GM10248 (cell line): ENCODE measurements around the gene CFI.

Source experiments
- CTCF ChIA-PET: fragments of 300-600 bp; sonication (Branson Sonifier 250); formaldehyde crosslinking; extraction: SDS; loops from one replicate; lab custom pipeline; 2021; ENCODE audit warnings: antibody characterized with exemption; lab: Yijun Ruan, JAX
- POLR2A ChIA-PET: fragments of 350-650 bp; sonication (Branson Sonifier 250); formaldehyde crosslinking; extraction: SDS; loops from one replicate; lab custom pipeline; 2020; ENCODE audit warnings: antibody characterized with exemption; lab: Yijun Ruan, JAX
- DNase-seq: peaks from one replicate; pipeline ENCODE4 v3.0.0; 2012; ENCODE audit errors: extremely low spot score
- CTCF ChIP-seq: IDR thresholded peaks from 2 replicates; pipeline ENCODE4 v1.5.1; 2012; ENCODE audit warnings: mild to moderate bottlenecking, low read depth; ENCODE audit errors: extremely low read depth, missing control alignments, control extremely low read depth

Gene CFI

DNA sequence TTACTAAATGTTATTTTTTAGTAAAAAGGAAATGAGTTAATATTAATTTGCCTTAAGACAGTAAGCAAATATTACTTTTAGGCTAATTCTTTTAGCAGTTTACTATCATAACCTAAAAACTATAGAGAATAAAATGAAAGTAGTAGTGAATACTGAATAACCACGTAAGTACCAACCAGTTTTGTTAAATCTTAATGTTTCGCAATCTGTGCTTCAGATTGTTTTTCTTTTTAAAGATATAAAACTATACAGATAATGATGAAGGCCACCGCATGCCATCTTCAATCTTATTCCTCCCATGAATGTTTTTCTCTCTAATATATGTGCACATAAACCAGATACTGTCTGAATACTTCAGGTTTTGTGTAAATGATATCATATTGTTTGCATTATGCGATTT, 32.0 kb upstream of the CFI start:
- CTCF ChIA-PET: no interaction called here
- POLR2A ChIA-PET: no interaction called here
- no peak for DNase-seq
- no peak for TF ChIP-seq CTCF

- CTCF ChIA-PET: interaction anchor here (0.6 to 4.7 kb wide), 7 partner anchors 8 to 403 kb away, joined by 3 to 27 read pairs (median 5); partner anchors contain the start of gene SEC24B
- no peak for TF ChIP-seq CTCF
- POLR2A ChIA-PET: no interaction called here
- DNase-seq: no peak
Measured at GRCh38 chr4:109827672-109828071, 25.9 kb upstream of the CFI start, which contains the start of gene RRH. TSS of gene RRH (plus strand) at chr4:109827972. CDS start at chr4:109828028, 56 bp downstream.

DNA sequence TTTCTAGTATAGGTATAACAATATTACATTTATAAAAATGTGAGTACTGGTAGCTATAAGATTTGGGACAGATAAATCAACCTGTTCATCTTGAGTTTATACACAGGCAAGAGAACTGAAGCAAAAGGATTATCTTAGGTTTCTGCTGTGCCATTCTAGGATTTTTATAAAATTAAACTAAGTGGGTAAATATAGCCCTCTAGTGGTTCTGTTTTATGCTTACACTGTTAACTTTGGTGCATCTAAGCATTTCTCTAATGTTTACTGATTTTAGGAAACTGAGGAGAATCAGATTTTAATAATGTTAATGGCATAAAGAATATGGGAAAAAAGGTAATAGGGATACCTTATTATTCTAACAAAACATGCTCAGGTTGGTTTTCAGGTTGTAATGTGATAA, 24.9 kb upstream of the CFI start:
- peak; percentile 37 for TF ChIP-seq CTCF
- peak; percentile 18 for DNase-seq
- ChIA-PET CTCF (interaction anchor here (0.6 to 4.7 kb wide), 12 partner anchors 10 to 413 kb away, joined by 3 to 27 read pairs (median 3); partner anchors contain the start of genes GAR1 and SEC24B), POLR2A (no interaction called here)

- no peak for DNase-seq
- POLR2A ChIA-PET: no interaction called here
- no peak for TF ChIP-seq CTCF
- CTCF ChIA-PET: interaction anchor here (1.0 to 1.1 kb wide), 2 partner anchors 388 to 394 kb away, joined by 4 read pairs; no protein-coding TSS in a partner anchor
Measured at GRCh38 chr4:109821185-109821584, 19.4 kb upstream of the CFI start.

DNA sequence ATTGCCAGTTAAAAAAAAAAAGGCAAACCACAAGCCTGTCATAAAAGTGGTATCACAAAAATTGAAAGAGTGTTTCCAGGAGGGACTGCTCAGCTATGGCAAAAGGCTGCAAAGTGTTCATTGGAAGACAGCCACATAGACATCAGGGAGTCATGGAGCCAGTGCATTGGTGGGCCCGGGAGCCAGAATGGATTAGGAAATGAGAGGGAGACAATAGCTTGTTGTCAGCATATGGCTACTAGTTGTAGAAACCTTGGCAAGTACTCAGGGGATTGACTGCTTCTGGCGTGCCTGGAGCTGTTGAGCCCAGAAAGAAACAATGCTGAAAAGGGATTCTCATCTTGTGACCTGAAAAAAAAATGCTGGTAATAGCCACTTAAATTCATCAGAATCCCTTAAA, 18.8 kb upstream of the CFI start:
- POLR2A ChIA-PET: no interaction called here
- DNase-seq: no peak
- CTCF ChIA-PET: interaction anchor here (1.0 to 1.5 kb wide), 3 partner anchors 11 to 393 kb away, joined by 4 read pairs; no protein-coding TSS in a partner anchor
- no peak for TF ChIP-seq CTCF

DNA sequence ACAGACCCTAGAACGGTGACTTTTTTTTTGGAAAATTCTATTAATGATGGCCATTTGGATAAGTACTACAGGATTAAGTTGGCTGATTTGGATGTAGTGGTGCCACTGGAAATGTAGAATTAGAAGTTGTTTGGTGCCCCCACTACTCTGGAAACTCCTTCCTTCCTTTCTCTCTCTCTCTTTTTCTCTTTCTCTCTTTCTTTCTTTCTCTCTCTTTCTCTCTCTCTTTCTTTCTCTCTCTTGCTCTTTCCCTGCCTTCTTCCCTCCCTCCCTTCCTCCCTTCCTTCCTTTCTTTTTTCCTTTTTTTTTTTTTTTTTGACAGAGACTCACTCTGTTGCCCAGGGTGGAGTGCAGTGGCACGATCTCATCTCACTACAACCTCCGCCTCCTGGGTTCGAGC, 16.5 kb upstream of the CFI start:
- ChIA-PET POLR2A (no interaction called here), CTCF (interaction anchor here (1.1 to 4.5 kb wide), 5 partner anchors 7 to 406 kb away, joined by 3 to 24 read pairs (median 5); partner anchors contain the start of genes RRH and SEC24B)
- no peak for TF ChIP-seq CTCF
- DNase-seq: no peak
